Pancreas (tissue), 10 donors: ENCODE results near the gene ZNF90. TPM values are rescaled to one million over a fixed set of nuclear protein-coding genes. Genes with fewer than 3 reads are reported as not detected.

Source experiments
- ATAC-seq, 4 donors: fragments of 200-7000 bp; cut with Tn5 transposase; one replicate each; pipeline versions ENCODE4 v1.8.0 to v1.9.1; 2020; ENCODE audit warnings: mild to moderate bottlenecking in 4 of 4, moderate library complexity in 4 of 4
- DNase-seq, 6 donors: peaks; one replicate each; pipeline ENCODE4 v3.0.0-alpha.2; 2020
- FAIRE-seq: peaks from 2 replicates; lab custom pipeline; 2012; peaks lifted over from hg19 to GRCh38; lab: Jason Lieb, UNC
- H3K27ac ChIP-seq, 4 donors: fragments of 200-600 bp; sonication (generic); 1 replicate in 3 of 4; 2 replicates in 1 of 4; pipeline versions ENCODE4 v1.5.0 to v1.8.0; 2020
- H3K27me3 ChIP-seq, 4 donors: fragments of 200-600 bp; one replicate each; pipeline ENCODE4 v1.8.0; 2021
- H3K36me3 ChIP-seq, 3 donors: fragments of 200-600 bp; sonication (generic) in 1 of 3; one replicate each; pipeline versions ENCODE4 v1.5.0 to v1.8.0; 2020 to 2021
- H3K4me1 ChIP-seq, 3 donors: fragments of 200-600 bp; one replicate each; pipeline ENCODE4 v1.8.0; 2021
- H3K4me3 ChIP-seq, 4 donors: fragments of 200-600 bp; sonication (generic) in 2 of 4; one replicate each; pipeline versions ENCODE4 v1.5.0 to v1.8.0; 2020 to 2021
- H3K9me3 ChIP-seq, 4 donors: fragments of 200-600 bp; one replicate each; pipeline ENCODE4 v1.8.0; 2021
- CTCF ChIP-seq, 4 donors: fragments of 200-600 bp; sonication (generic) in 3 of 4; IDR thresholded peaks; one replicate each; pipeline versions ENCODE4 v1.5.0 to v1.8.0; 2021; ENCODE audit warnings: antibody characterized with exemption in 4 of 4
- WGBS, 2 donors: extraction: QIAGEN DNeasy Blood & Tissue Kit; methylation state at CpG; one replicate each; pipeline ENCODE4 v1.1.7; 2013; 5-methylcytosine and 5-hydroxymethylcytosine counted together
- intact Hi-C, 3 donors: fragments of 100-400 bp; cut with DNase I; formaldehyde crosslinking; loops; one replicate each; pipeline versions ENCODE4 v1.11.1 to v1.14.2; 2022
- polyA plus RNA-seq, 2 donors: library from polyadenylated mRNA; stranded (reverse); fragments of 200-250 nt; gene quantifications; one replicate each; pipeline ENCODE4 v1.2.3, GENCODE V29; 2013
- total RNA-seq, 6 donors: library from RNA; stranded (reverse); fragmentation: NEBNext Ultra II Directional in 4 of 6; extraction: Animal tissue kit (Norgen Biotek cat#: 25700) in 4 of 6; gene quantifications; one replicate each; pipeline versions ENCODE4 v1.2.1 to v1.2.4, GENCODE V29; 2021 to 2023
- donor health status: healthy with polysubstance abuse.
- donor health status: DM: no; HTN: no; CAD: no; lungs with moderate emphysema.
- donor health status: DM: no; HTN: no; CAD: no.
- donor health status: control.
- donor health status: control.
- donor health status: Bipolar disorder and iron deficiency.
- donor health status: DM: yes; HTN: yes; CAD: no.
- donor health status: DM: no; HTN: no; CAD: no.
- donor health status: DM: no; HTN: no; CAD: no.
- donor health status: DM: yes; HTN: yes; CAD: no.

Gene ZNF90
- total and polyA plus RNA-seq, 8 donors = 1.1 to 4.1 (median 2.8) TPM

DNA sequence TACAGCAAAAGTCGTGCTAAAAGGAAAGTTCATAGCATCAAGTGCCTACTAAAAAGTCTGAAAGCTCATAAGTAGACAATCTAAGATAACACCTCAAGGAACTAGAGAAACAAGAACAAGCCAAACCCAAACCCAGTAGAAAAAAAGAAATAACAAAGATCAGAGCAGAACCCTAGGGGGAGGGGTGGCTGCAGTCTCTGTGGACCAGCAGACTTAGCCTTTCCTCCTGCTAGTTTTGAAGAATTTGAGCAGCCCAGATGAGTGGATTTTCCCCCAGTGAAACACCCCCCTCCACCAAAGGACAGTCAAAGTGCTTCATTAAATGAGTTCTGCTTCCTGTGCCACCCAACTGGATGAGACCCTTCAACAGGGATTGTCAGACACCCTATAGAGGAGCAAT is 86.7 kb downstream of the ZNF90 start:
- intact Hi-C loops = no loop called here
- H3K4me3 ChIP-seq = no peak overlapping the region
- no peaks in the 10 kb centered on the region for H3K4me1 ChIP-seq
- WGBS, 2 donors = 74 to 93% methylated on average over 1 of the region's 1 CpG
- no peak for FAIRE-seq
- no peaks in the 10 kb centered on the region for H3K36me3 ChIP-seq
- ATAC-seq = no peak
- TF ChIP-seq CTCF (IDR thresholded peaks at IDR 0.05) = no peak
- H3K27ac ChIP-seq = no peak overlapping the region
- no peaks in the 10 kb centered on the region for H3K27me3 ChIP-seq
- DNase-seq = no peak
- no peaks in the 10 kb centered on the region for H3K9me3 ChIP-seq

DNA sequence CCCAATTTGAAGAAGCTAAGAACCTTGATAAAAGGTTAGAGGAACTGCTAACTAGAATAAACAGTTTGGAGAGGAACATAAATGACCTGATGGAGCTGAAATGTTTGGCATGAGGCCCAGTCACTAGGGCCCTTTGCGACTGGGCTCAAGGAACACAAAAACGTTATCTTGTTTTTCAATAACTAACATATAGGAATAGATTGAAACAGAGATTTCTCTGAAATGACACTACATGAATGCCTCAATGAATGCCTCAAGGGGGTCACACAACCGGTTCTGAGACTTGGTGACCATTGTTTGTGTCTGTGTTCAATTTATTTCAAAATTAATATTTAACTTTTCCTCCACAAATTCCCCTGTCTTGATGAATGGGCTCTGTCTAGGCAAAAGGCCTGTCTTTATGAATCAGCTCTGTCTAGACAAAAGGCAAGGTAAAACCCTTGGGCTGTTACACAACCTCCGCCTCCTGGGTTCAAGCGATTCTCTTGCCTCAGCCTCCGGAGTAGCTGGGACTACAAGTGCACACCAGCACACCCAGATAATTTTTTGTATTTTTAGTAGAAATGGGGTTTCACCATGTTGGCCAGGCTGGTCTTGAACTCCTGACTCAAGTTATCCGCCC is 88.3 kb downstream of the ZNF90 start:
- intact Hi-C loops = no loop called here
- no peak for FAIRE-seq
- Histone ChIP-seq H3K27me3 (no peaks in the 10 kb centered on the region), H3K27ac (peak overlapping the region in 2 of 4 donors; percentile 68 to 73), H3K4me3 (no peak overlapping the region), H3K4me1 (no peaks in the 10 kb centered on the region), H3K36me3 (no peaks in the 10 kb centered on the region), H3K9me3 (no peaks in the 10 kb centered on the region)
- ATAC-seq = peak in 3 of 4 donors; percentile 24 to 46 (median 31)
- peak in 2 of 6 donors; percentile 15 to 21 for DNase-seq
- no peak for TF ChIP-seq CTCF (IDR thresholded peaks at IDR 0.05)
- 42 to 45% methylated on average over 7 of the region's 7 CpGs for whole genome bisulfite sequencing, 2 donors

DNA sequence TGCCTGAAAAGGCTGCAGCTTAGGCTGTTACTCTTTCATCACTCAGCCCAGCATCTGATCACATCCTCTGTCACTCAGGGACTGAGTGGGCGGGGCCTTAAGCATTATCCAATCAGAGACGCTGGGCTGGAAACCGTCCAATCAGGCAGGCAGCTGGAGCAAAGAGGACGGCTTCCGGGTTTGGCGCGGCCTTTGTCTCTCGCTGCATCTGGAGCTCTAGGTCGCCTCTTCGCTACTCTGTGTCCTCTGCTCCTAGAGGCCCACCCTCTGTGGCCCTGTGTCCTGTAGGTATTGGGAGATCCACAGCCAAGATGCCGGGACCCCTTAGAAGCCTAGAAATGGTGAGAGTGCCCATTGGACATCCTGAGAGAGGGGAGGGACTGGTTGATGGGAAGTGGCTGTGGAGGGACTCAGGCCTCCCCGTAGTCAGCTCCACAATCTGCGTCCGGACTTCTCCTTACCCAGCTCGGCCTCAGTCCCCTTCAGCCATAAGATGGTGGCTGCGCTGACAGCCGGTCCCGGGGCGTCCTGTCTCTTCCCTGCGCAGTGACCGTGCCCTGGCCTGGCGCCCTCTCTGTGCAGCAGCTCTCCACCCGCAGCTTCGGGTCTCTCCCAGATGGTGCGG is 89.3 kb downstream of the ZNF90 start, which contains the start of gene ZNF486:
Gene ZNF486 (plus strand): TSS at position 195 of the 625 bp plus-strand sequence. CDS start 117 bp downstream, at position 312.
- FAIRE-seq (no peak), ATAC-seq (peak; percentile 94 to 98 (median 97)), DNase-seq (peak; percentile 89 to 98 (median 96))
- Histone ChIP-seq H3K27me3 (no peaks in the 10 kb centered on the region), H3K9me3 (no peaks in the 10 kb centered on the region), H3K4me3 (peak within 1 kb of the TSS; percentile 51 to 79 (median 60)), H3K4me1 (no peaks in the 10 kb centered on the region), H3K36me3 (no peaks in the 10 kb centered on the region), H3K27ac (peak within 1 kb of the TSS; percentile 43 to 73 (median 58))
- TF ChIP-seq CTCF (IDR thresholded peaks at IDR 0.05) = no peak
- intact Hi-C loops = no loop called here
- 12% methylated on average over 25 of the region's 25 CpGs for WGBS, 2 donors

GRCh38 chr19:20167651-20168122 is 89.9 kb downstream of the ZNF90 start:
- 19 to 20% methylated on average over 22 of the region's 22 CpGs for WGBS, 2 donors
- DNase-seq (no peak), ATAC-seq (peak; percentile 7 to 19 (median 12)), FAIRE-seq (no peak)
- no peak for TF ChIP-seq CTCF (IDR thresholded peaks at IDR 0.05)
- intact Hi-C loops = no loop called here
- H3K4me3 ChIP-seq = peak overlapping the region; percentile 51 to 79 (median 60)
- H3K27ac ChIP-seq = peak overlapping the region; percentile 43 to 73 (median 58)
- H3K9me3 ChIP-seq = no peaks in the 10 kb centered on the region
- H3K4me1 ChIP-seq = no peaks in the 10 kb centered on the region
- no peaks in the 10 kb centered on the region for H3K27me3 ChIP-seq
- H3K36me3 ChIP-seq = no peaks in the 10 kb centered on the region

Other genes starting within 250 kb of the ZNF90 start
- gene ZNF253, start 212.1 kb upstream of the ZNF90 start, total RNA-seq = 10 to 100 TPM in 1 of 6 donors, 1 to 10 TPM in 5; 4.1 to 12.7 (median 5.9) TPM
- 1 to 10 TPM; 2.3 to 3.9 TPM for gene ZNF253, start 212.1 kb upstream of the ZNF90 start, polyA plus RNA-seq
- gene ZNF93, start 177.1 kb upstream of the ZNF90 start, total RNA-seq = 1 to 10 TPM; 1.8 to 3.4 (median 2.9) TPM
- 1 to 10 TPM; 1.9 to 2.7 TPM for gene ZNF93, start 177.1 kb upstream of the ZNF90 start, polyA plus RNA-seq
- 1 to 10 TPM; 1.3 to 3.2 (median 2.8) TPM for gene ZNF682, start 38.5 kb upstream of the ZNF90 start, total RNA-seq
- gene ZNF682, start 38.5 kb upstream of the ZNF90 start, polyA plus RNA-seq = 1 to 10 TPM; 6.3 to 7.3 TPM
- gene ZNF486, start 89.2 kb downstream of the ZNF90 start, total RNA-seq = 1 to 10 TPM; 2.6 to 6.1 (median 3.8) TPM
- gene ZNF486, start 89.2 kb downstream of the ZNF90 start, polyA plus RNA-seq = 1 to 10 TPM; 2.0 to 2.4 TPM